ENCODE data around the gene GHRL. TPM values are rescaled to one million over a fixed set of nuclear protein-coding genes. Genes with fewer than 3 reads are reported as not detected.

GHRL gene
- total RNA-seq, 2 experiments from 2014 or later = 0.32 to 0.42 TPM

- ChIA-PET CTCF (ENCODE audit: unreplicated experiment) (no interaction called here), POLR2A (no interaction called here)
Measured at GRCh38 chr3:10303105-10303504, 10.4 kb upstream of the GHRL start.

GRCh38 chr3:10300087-10300486 lies 7.3 kb upstream of the GHRL start:
- Histone ChIP-seq H3K4me3 (ENCODE audit: low read depth, low read length, poor library complexity, severe bottlenecking) (no peak overlapping the region), H3K4me1 (ENCODE audit: insufficient read depth, low read length, poor library complexity, severe bottlenecking) (no peaks in the 10 kb centered on the region), H3K27ac (ENCODE audit: low read depth, low read length, poor library complexity, severe bottlenecking) (no peak overlapping the region), H3K9me3 (ENCODE audit: low read length) (no peaks in the 10 kb centered on the region), H3K4me2 (ENCODE audit: low read length) (no peak overlapping the region), H2AFZ (ENCODE audit: low read length) (no peak overlapping the region), H3K36me3 (ENCODE audit: insufficient read depth, low read length) (peaks cover 77% of the 10 kb centered on the region), H3K79me2 (ENCODE audit: insufficient read depth, low read depth, low read length) (no peaks in the 10 kb centered on the region), H4K20me1 (ENCODE audit: insufficient read depth, low read length) (no peaks in the 10 kb centered on the region; the same call in 1 of the 2 replicates), H3K9me2 (ENCODE audit: insufficient read depth, low read length) (no peaks in the 10 kb centered on the region)
- CTCF ChIA-PET (ENCODE audit: unreplicated experiment) = no interaction called here
- intact Hi-C loops (cut with micrococcal nuclease; ENCODE audit: unreplicated experiment) = no loop called here
- no TSS peak for BruUV-seq (replicated peaks)
- POLR2A ChIA-PET = no interaction called here
- DNase-seq (ENCODE audit: low spot score) = no peak
- TF ChIP-seq CTCF (conservative IDR thresholded peaks at IDR 0.05; ENCODE audit: low read length) (no peak), EZH2phosphoT487 (IDR thresholded peaks at IDR 0.05; ENCODE audit: borderline replicate concordance, low read depth, low read length) (no peak)

More at GRCh38 chr3:10303105-10303504, 10.4 kb upstream of the GHRL start:
- Histone ChIP-seq H3K36me3 (ENCODE audit: insufficient read depth, low read length) (peaks cover 96% of the 10 kb centered on the region), H3K4me3 (ENCODE audit: low read depth, low read length, poor library complexity, severe bottlenecking) (no peak overlapping the region), H3K4me2 (ENCODE audit: low read length) (no peak overlapping the region), H2AFZ (ENCODE audit: low read length) (no peak overlapping the region), H3K9me2 (ENCODE audit: insufficient read depth, low read length) (no peaks in the 10 kb centered on the region), H3K27ac (ENCODE audit: low read depth, low read length, poor library complexity, severe bottlenecking) (no peak overlapping the region), H3K9me3 (ENCODE audit: low read length) (no peaks in the 10 kb centered on the region), H4K20me1 (ENCODE audit: insufficient read depth, low read length) (no peaks in the 10 kb centered on the region; the same call in 1 of the 2 replicates), H3K4me1 (ENCODE audit: insufficient read depth, low read length, poor library complexity, severe bottlenecking) (no peaks in the 10 kb centered on the region), H3K79me2 (ENCODE audit: insufficient read depth, low read depth, low read length) (no peaks in the 10 kb centered on the region)
- DNase-seq (ENCODE audit: low spot score) = no peak
- BruUV-seq (replicated peaks) = no TSS peak
- intact Hi-C loops (cut with micrococcal nuclease; ENCODE audit: unreplicated experiment) = no loop called here
- TF ChIP-seq CTCF (conservative IDR thresholded peaks at IDR 0.05; ENCODE audit: low read length) (no peak), EZH2phosphoT487 (IDR thresholded peaks at IDR 0.05; ENCODE audit: borderline replicate concordance, low read depth, low read length) (no peak)

GRCh38 chr3:10299679-10300078 lies 6.9 kb upstream of the GHRL start:
- TF ChIP-seq EZH2phosphoT487 (IDR thresholded peaks at IDR 0.05; ENCODE audit: borderline replicate concordance, low read depth, low read length) (no peak), CTCF (conservative IDR thresholded peaks at IDR 0.05; ENCODE audit: low read length) (no peak)
- CTCF ChIA-PET (ENCODE audit: unreplicated experiment) = no interaction called here
- no peak overlapping the region for H2AFZ ChIP-seq (ENCODE audit: low read length)
- H3K4me1 ChIP-seq (ENCODE audit: insufficient read depth, low read length, poor library complexity, severe bottlenecking) = no peaks in the 10 kb centered on the region
- POLR2A ChIA-PET = no interaction called here
- intact Hi-C loops (cut with micrococcal nuclease; ENCODE audit: unreplicated experiment) = no loop called here
- no peaks in the 10 kb centered on the region; the same call in 1 of the 2 replicates for H4K20me1 ChIP-seq (ENCODE audit: insufficient read depth, low read length)
- H3K36me3 ChIP-seq (ENCODE audit: insufficient read depth, low read length) = peaks cover 73% of the 10 kb centered on the region
- H3K27ac ChIP-seq (ENCODE audit: low read depth, low read length, poor library complexity, severe bottlenecking) = no peak overlapping the region
- H3K79me2 ChIP-seq (ENCODE audit: insufficient read depth, low read depth, low read length) = no peaks in the 10 kb centered on the region
- H3K4me2 ChIP-seq (ENCODE audit: low read length) = no peak overlapping the region
- H3K9me3 ChIP-seq (ENCODE audit: low read length) = no peaks in the 10 kb centered on the region
- H3K9me2 ChIP-seq (ENCODE audit: insufficient read depth, low read length) = no peaks in the 10 kb centered on the region
- BruUV-seq (replicated peaks) = no TSS peak
- H3K4me3 ChIP-seq (ENCODE audit: low read depth, low read length, poor library complexity, severe bottlenecking) = no peak overlapping the region
- no peak for DNase-seq (ENCODE audit: low spot score)
